PC-9 (cell line): Measurements from ENCODE around the gene CPEB3. TPM values are rescaled to one million over a fixed set of nuclear protein-coding genes. Genes with fewer than 3 reads are reported as not detected.

Source experiments
- BruUV-seq: library from RNA; stranded (reverse); fragments of 400-500 nt; replicated peaks from 2 replicates; lab custom pipeline; 2021; lab: Mats Ljungman, UMichigan
- CTCF ChIA-PET: fragments of 300-600 bp; sonication (Branson Sonifier 250); formaldehyde crosslinking; loops from one replicate; lab custom pipeline; 2022; ENCODE audit warnings: antibody characterized with exemption; lab: Charles Lee
- POLR2A ChIA-PET: fragments of 300-600 bp; sonication (Branson Sonifier 250); formaldehyde crosslinking; loops from one replicate; lab custom pipeline; 2022; ENCODE audit warnings: antibody characterized with exemption; ENCODE audit not compliant: unreplicated experiment; lab: Charles Lee
- DNase-seq, 2 experiments: peaks; one replicate each; pipeline versions ENCODE4 v3.0.0 to v3.0.0-alpha.2; 2015 to 2022; ENCODE audit warnings: mixed read lengths in 1 of 2
- H2AFZ ChIP-seq: fragments of 200-600 bp; sonication (generic); 2 replicates; pipeline ENCODE4 v1.8.1; 2017; ENCODE audit warnings: antibody characterized with exemption
- H3F3A ChIP-seq: fragments of 200-600 bp; sonication (generic); 2 replicates; pipeline ENCODE4 v1.8.1; 2017; ENCODE audit warnings: antibody characterized with exemption, mild to moderate bottlenecking, low read depth; ENCODE audit not compliant: insufficient read depth
- H3K27ac ChIP-seq: fragments of 200-600 bp; sonication (generic); 2 replicates; pipeline ENCODE4 v1.6.1; 2016; ENCODE audit warnings: mixed run types
- H3K27me3 ChIP-seq: fragments of 200-600 bp; sonication (generic); 2 replicates; pipeline ENCODE4 v1.6.1; 2016; ENCODE audit warnings: low read depth, mixed run types; ENCODE audit not compliant: insufficient read depth
- H3K36me3 ChIP-seq: fragments of 200-600 bp; sonication (generic); 2 replicates; pipeline ENCODE4 v1.6.1; 2016; ENCODE audit warnings: low read depth, mixed run types
- H3K4me1 ChIP-seq: fragments of 200-600 bp; sonication (generic); replicated peaks from 2 replicates; pipeline ENCODE4 v1.6.1; 2016; ENCODE audit warnings: mixed run types; ENCODE audit not compliant: insufficient read depth
- H3K4me2 ChIP-seq: fragments of 200-600 bp; sonication (generic); 2 replicates; pipeline ENCODE4 v1.6.1; 2017; ENCODE audit warnings: mixed run types
- H3K4me3 ChIP-seq: fragments of 200-600 bp; sonication (generic); 2 replicates; pipeline ENCODE4 v1.6.1; 2016; ENCODE audit warnings: mixed run types
- H3K79me2 ChIP-seq: fragments of 200-600 bp; sonication (generic); 2 replicates; pipeline ENCODE4 v1.6.1; 2017; ENCODE audit warnings: low read depth, mixed run types
- H3K9me2 ChIP-seq: fragments of 200-600 bp; sonication (generic); 2 replicates; pipeline ENCODE4 v1.8.1; 2017; ENCODE audit warnings: mild to moderate bottlenecking; ENCODE audit not compliant: insufficient read depth
- H3K9me3 ChIP-seq: fragments of 200-600 bp; sonication (generic); 2 replicates; pipeline ENCODE4 v1.8.1; 2016; ENCODE audit warnings: low read depth; ENCODE audit not compliant: insufficient read depth
- H4K20me1 ChIP-seq: fragments of 200-600 bp; sonication (generic); 2 replicates; pipeline ENCODE4 v1.8.1; 2017; ENCODE audit not compliant: insufficient read depth
- EZH2 ChIP-seq: fragments of 200-600 bp; sonication (generic); IDR thresholded peaks from 2 replicates; pipeline ENCODE4 v1.8.0; 2017; ENCODE audit warnings: antibody characterized with exemption, low read depth
- intact Hi-C: fragments of 100-400 bp; cut with micrococcal nuclease; formaldehyde crosslinking; loops from one replicate; pipeline ENCODE4 v1.10.0; 2022; ENCODE audit not compliant: unreplicated experiment
- total RNA-seq: library from RNA; stranded (reverse); gene quantifications from 2 replicates; pipeline ENCODE4 v1.2.3, GENCODE V29; 2021
- TF ChIP-seq, protein P1 (sequence below): fragments of 200-600 bp; sonication (generic); conservative IDR thresholded peaks from 2 replicates; pipeline ENCODE4 v1.6.1; 2017; ENCODE audit warnings: mixed run types, antibody characterized with exemption, mild to moderate bottlenecking, moderate library complexity

CPEB3 gene
- total RNA-seq, 1 experiment from 2014 or later = 1.4 TPM

DNA sequence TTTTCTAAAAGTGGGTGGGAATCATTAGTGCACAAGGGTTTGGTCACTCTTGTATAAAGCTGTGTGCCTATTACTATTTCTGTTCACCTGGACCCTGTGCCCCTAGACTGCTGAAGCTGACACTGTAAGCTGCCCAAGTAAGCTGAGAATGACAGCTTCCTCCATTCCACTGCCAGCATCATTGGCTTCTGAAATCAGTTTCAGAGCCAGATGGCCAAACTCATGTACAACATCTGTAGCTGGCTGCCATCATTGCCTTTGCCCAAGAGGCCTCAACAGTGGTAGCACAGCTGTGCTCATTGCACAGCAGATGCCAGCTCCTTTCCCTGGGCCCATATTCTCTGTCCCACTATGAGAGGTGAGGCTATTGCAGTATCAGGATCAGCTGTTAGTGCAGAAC, 165.7 kb downstream of the CPEB3 start:
- Histone ChIP-seq H3K4me2 (peak overlapping the region; percentile 75), H3K9me3 (no peaks in the 10 kb centered on the region), H3F3A (peaks cover 36% of the 10 kb centered on the region), H3K4me1 (peaks cover 54% of the 10 kb centered on the region), H3K79me2 (no peaks in the 10 kb centered on the region), H3K27ac (peak overlapping the region; percentile 78; the same call in 1 of the 2 replicates), H3K4me3 (no peak overlapping the region; the same call in 1 of the 2 replicates), H3K9me2 (no peaks in the 10 kb centered on the region), H4K20me1 (no peaks in the 10 kb centered on the region), H2AFZ (no peak overlapping the region), H3K27me3 (no peaks in the 10 kb centered on the region), H3K36me3 (no peaks in the 10 kb centered on the region)
- BruUV-seq = no TSS peak
- intact Hi-C loops = no loop called here
- no peak for DNase-seq
- ChIA-PET CTCF (no interaction called here), POLR2A (interaction anchor here (0.6 kb wide), 1 partner anchor 28 kb away, joined by 5 read pairs; no protein-coding TSS in a partner anchor)
- no peak for TF ChIP-seq EZH2

DNA sequence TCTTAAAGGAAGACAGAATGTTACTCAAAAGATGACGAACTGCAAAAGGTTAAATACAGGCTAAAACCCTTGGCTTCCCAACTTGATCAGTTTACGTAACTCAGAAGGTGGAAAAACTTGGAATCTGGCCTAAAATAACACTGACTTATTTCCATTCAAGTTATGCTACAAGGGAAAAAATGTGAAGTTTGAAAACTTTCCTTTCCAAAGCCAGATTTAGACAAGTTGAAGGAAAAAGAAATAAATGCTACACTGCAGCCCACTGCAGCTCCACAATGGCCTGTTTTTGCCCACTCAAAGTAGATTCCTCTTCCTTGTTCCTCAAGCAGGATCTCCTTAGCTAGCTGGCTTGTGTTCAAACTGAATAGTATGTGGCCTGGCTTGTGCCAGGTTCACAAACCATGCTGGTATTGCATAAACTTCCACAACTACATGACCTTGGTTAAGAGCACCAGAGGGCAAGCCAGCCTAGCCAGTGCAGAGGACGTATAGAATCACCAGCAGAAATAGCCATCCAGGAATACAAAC, 166.2 kb downstream of the CPEB3 start:
- H3K4me2 ChIP-seq = peak overlapping the region; percentile 75
- H3K9me3 ChIP-seq = no peaks in the 10 kb centered on the region
- peak; percentile 17 to 62 for DNase-seq
- TF ChIP-seq, protein P1, sequence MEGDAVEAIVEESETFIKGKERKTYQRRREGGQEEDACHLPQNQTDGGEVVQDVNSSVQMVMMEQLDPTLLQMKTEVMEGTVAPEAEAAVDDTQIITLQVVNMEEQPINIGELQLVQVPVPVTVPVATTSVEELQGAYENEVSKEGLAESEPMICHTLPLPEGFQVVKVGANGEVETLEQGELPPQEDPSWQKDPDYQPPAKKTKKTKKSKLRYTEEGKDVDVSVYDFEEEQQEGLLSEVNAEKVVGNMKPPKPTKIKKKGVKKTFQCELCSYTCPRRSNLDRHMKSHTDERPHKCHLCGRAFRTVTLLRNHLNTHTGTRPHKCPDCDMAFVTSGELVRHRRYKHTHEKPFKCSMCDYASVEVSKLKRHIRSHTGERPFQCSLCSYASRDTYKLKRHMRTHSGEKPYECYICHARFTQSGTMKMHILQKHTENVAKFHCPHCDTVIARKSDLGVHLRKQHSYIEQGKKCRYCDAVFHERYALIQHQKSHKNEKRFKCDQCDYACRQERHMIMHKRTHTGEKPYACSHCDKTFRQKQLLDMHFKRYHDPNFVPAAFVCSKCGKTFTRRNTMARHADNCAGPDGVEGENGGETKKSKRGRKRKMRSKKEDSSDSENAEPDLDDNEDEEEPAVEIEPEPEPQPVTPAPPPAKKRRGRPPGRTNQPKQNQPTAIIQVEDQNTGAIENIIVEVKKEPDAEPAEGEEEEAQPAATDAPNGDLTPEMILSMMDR = no peak
- no peak for TF ChIP-seq EZH2
- H3K9me2 ChIP-seq = no peaks in the 10 kb centered on the region
- H3K27me3 ChIP-seq = no peaks in the 10 kb centered on the region
- POLR2A ChIA-PET = interaction anchor here (0.6 kb wide), 1 partner anchor 28 kb away, joined by 5 read pairs; no protein-coding TSS in a partner anchor
- BruUV-seq = no TSS peak
- peak overlapping the region; percentile 78 for H3K27ac ChIP-seq
- no peak overlapping the region for H2AFZ ChIP-seq
- no peaks in the 10 kb centered on the region for H4K20me1 ChIP-seq
- CTCF ChIA-PET = interaction anchor here (0.7 kb wide), 1 partner anchor 166 kb away, joined by 3 read pairs; the partner anchor contains the start of genes CPEB3 and MARCHF5
- H3K4me3 ChIP-seq = no peak overlapping the region; the same call in 1 of the 2 replicates
- intact Hi-C loops = no loop called here
- H3K4me1 ChIP-seq = peaks cover 54% of the 10 kb centered on the region
- H3K79me2 ChIP-seq = no peaks in the 10 kb centered on the region
- peaks cover 36% of the 10 kb centered on the region for H3F3A ChIP-seq
- no peaks in the 10 kb centered on the region for H3K36me3 ChIP-seq

DNA sequence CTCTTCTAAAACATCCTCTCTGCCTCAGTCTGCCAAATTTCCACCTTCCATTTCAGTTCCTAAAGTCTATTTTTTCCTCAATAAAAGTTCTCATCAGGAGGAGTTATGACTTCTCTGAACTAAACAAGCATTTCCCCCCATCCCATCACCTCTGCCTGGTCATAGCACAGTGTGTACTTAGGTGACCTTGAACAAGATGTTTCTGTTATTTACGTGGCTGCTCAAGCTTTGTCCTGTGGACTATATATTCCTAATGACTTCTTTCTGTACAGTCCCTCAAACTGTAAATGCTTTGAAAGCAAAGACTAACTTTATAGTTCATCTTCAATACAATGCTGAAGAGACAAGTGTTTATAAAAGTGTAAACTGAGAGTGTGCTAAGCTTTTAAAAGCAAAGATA, 166.9 kb downstream of the CPEB3 start:
- no TSS peak for BruUV-seq
- TF ChIP-seq EZH2 = no peak
- TF ChIP-seq, protein P1 = no peak
- no peaks in the 10 kb centered on the region for H3K36me3 ChIP-seq
- H2AFZ ChIP-seq = no peak overlapping the region
- H3K27me3 ChIP-seq = no peaks in the 10 kb centered on the region
- no peaks in the 10 kb centered on the region for H3K79me2 ChIP-seq
- H4K20me1 ChIP-seq = no peaks in the 10 kb centered on the region
- H3F3A ChIP-seq = peaks cover 36% of the 10 kb centered on the region
- no peak for DNase-seq
- ChIA-PET CTCF (interaction anchor here (0.7 kb wide), 1 partner anchor 167 kb away, joined by 3 read pairs; the partner anchor contains the start of genes CPEB3 and MARCHF5), POLR2A (interaction anchor here (0.7 kb wide), 1 partner anchor 122 kb away, joined by 7 read pairs; no protein-coding TSS in a partner anchor)
- peak overlapping the region; percentile 78 for H3K27ac ChIP-seq
- H3K9me3 ChIP-seq = no peaks in the 10 kb centered on the region
- peak overlapping the region; percentile 75 for H3K4me2 ChIP-seq
- H3K4me3 ChIP-seq = no peak overlapping the region; the same call in 1 of the 2 replicates
- intact Hi-C loops = no loop called here
- no peaks in the 10 kb centered on the region for H3K9me2 ChIP-seq
- peaks cover 54% of the 10 kb centered on the region for H3K4me1 ChIP-seq
